Measurements from ENCODE around the gene BOD1L1.

The BOD1L1 gene

GRCh38 chr4:13538427-13538973 is 89.0 kb downstream of the BOD1L1 start:
- no peak for DNase-seq

GRCh38 chr4:13537832-13538177 is 89.7 kb downstream of the BOD1L1 start:
- DNase-seq: no peak

GRCh38 chr4:13537011-13537831 is 90.3 kb downstream of the BOD1L1 start:
- DNase-seq: no peak

GRCh38 chr4:13536607-13537006 is 90.9 kb downstream of the BOD1L1 start:
- no peak for DNase-seq

- DNase-seq: no peak
Observed at GRCh38 chr4:13535708-13536361, 91.7 kb downstream of the BOD1L1 start.

- no peak for DNase-seq
Observed at GRCh38 chr4:13535118-13535517, 92.4 kb downstream of the BOD1L1 start.

GRCh38 chr4:13534344-13535063 is 93.0 kb downstream of the BOD1L1 start:
- DNase-seq: no peak

- DNase-seq: no peak
Observed at GRCh38 chr4:13533670-13534343, 93.7 kb downstream of the BOD1L1 start.

GRCh38 chr4:13531625-13531998 is 95.9 kb downstream of the BOD1L1 start:
- no peak for DNase-seq

- DNase-seq: no peak
Observed at GRCh38 chr4:13530823-13531624, 96.5 kb downstream of the BOD1L1 start.

GRCh38 chr4:13529128-13529919 is 98.2 kb downstream of the BOD1L1 start:
- DNase-seq: no peak

GRCh38 chr4:13528821-13529127 is 98.8 kb downstream of the BOD1L1 start:
- DNase-seq: no peak

GRCh38 chr4:13527981-13528820 is 99.3 kb downstream of the BOD1L1 start:
- peak; percentile 21 to 31 for DNase-seq

- DNase-seq: no peak
Observed at GRCh38 chr4:13527192-13527980, 100.1 kb downstream of the BOD1L1 start.

GRCh38 chr4:13526658-13527057 is 100.9 kb downstream of the BOD1L1 start:
- DNase-seq: no peak

GRCh38 chr4:13525606-13526281 is 101.8 kb downstream of the BOD1L1 start:
- DNase-seq: no peak

GRCh38 chr4:13524504-13525243 is 102.9 kb downstream of the BOD1L1 start:
- no peak for DNase-seq
